ENCODE data around the gene SCAF11.

The SCAF11 gene

DNA sequence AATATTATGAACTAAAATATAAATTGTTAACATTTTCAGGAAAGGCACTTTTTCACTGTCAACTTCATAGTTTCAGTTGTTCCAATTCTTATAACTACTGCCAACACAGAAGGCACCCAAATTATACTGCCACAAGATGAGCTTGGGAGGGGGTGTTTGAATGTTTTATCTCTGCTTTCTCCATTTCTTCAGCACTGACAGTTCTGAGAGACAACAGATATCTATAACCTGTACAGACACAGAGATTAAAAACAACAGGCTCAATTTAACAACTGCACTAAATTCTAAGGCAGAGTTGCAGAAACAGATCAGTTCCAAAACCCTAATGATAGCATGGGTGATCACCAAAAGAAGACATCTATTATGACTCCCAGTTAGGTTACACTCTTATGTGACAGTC lies 12.8 kb downstream of the SCAF11 start:
- DNase-seq: no peak

DNA sequence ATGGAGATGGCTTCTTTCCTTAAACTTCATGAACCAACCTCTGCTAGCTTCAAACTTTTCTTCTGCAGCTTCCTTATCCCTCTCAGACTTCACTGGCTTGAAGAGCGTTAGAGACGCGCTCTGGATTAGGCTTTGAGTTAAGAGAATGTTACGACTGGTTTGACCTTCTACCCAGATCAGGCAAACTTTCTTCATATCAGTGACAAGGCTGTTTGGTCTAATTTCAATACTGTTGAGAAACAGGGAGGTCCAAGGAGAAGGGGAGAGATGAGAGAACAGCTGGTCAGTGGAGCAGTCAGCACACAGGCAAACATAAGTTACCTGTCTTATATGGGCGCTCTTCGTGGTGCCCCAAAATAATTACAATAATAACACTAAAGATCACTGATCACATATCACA lies 14.9 kb downstream of the SCAF11 start:
- no peak for DNase-seq

GRCh38 chr12:45974883-45975282 lies 15.5 kb downstream of the SCAF11 start:
- DNase-seq: no peak

DNA sequence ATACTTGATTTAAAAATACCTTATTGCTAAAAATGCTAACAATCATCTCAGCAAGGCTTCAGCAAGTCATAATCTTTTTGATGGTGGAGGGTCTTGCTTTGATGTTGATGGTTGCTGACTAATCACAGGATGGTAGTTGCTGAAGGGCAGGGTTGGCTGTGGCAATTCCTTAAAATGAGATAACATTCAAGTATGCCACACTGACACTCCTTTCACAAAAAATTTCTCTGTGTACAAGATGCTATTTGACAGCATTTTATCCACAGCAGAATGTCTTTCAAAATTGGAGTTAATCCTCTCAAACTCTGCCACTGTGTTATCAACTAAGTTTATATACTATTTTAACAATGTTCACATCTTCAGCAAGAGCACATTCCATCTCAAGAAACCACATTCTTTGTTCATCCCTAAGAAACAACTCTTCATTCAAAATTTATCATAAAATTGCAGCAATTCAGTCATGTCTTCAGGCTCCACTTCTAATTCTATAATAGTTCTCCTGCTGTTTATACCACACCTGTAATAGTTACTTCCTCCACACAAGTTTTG lies 16.1 kb downstream of the SCAF11 start:
- DNase-seq: no peak

GRCh38 chr12:45973526-45973925 lies 16.8 kb downstream of the SCAF11 start:
- DNase-seq: no peak

- DNase-seq: no peak
These were observed 20.0 kb downstream of the SCAF11 start for GRCh38 chr12:45970391-45970790.

DNA sequence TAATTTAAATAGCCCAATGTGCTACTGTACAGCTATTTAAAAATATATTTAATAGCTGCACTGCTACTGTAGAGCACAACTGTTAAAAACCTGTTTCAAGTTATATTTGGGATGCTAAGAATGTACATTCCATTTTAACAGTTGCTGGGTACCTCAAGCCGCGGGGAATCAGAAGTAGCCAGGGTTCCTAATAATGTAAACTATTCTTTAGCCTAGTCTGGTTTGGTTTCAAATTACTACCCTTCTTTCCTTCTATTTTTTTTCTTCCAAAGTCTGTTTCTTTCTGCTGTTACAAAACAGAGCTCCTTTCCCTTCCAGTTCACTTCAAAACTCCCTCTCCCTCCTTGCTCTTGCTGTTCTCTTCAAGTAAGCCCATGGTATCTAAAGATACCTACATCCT lies 21.3 kb downstream of the SCAF11 start:
- DNase-seq: no peak

DNA sequence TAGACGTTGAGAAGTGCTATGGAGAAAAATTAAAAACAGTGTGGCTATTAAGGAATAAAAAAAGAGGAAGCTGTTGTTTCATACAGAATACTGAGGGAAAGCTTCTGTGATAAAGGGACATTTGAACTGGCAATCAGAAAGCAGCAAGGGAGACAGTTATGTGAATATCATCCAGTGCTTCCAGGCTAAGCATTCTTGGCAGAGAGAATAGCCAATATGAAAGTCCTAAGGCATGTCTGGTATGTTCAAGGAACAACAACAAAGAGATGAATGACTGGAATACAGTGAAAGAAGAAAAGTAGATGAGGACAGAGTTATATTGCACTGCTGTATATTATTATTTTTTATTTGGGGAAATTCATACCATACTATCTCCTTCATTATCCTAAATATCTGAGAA lies 23.9 kb downstream of the SCAF11 start:
- no peak for DNase-seq

DNA sequence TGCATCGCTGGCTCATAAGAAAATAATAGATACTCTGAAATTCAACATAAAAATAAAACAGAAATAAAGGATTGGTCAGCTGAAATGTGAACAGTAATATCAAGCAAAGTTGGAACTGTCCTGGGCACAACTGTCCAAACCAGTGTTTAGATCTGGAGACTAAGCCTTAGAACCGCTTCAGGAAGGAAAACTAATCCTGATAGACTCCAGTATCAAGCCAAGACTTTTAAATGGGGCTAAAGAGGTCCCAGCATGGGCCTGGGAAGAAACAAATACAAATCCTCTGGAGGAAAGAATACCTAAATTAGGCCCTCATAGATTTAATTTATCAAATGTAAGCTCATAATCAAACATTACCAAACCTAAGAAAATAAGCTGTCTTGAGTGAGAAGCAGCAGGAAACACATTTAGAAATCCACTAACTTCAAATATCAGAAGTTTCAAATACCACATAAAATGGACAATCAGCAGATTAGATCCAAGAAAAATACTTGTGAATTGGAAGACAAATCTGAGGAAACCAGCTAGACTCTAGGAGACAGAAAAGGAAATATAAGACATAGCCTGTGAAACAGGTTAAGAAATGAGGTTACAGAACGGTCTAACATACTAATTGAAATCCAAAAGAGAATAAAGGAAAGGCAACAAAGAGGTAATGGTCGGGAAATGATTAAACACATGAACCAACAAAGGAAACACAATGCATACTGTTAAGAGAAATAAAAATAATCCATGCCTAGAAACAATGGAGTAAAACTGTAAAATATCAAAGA lies 27.6 kb downstream of the SCAF11 start:
- no peak for DNase-seq

GRCh38 chr12:45959728-45960127 lies 30.6 kb downstream of the SCAF11 start:
- no peak for DNase-seq

DNA sequence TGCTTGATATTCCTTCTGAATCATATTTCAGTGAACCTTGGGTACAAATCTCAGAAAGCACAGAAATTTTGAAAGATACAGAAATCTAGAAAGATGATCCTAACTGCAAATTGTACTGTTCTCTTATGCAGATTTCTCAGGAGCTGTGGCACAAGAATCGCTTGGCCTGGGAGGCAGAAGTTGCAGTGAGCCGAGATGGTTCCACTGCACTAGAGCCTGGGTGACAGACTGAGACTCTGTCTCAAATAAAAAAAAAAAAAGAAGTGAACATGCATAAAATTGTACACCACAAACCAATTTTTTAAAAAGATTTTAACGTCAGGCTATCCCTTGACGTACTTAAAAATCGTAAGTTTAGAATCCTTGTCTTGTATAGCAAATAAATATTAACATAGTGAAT lies 31.3 kb downstream of the SCAF11 start:
- DNase-seq: no peak

GRCh38 chr12:45948546-45948945 lies 41.8 kb downstream of the SCAF11 start:
- DNase-seq: no peak

- no peak for DNase-seq
These were observed 43.9 kb downstream of the SCAF11 start for GRCh38 chr12:45946435-45946834.

GRCh38 chr12:45944771-45945170 lies 45.6 kb downstream of the SCAF11 start:
- no peak for DNase-seq

- no peak for DNase-seq
These were observed 50.6 kb downstream of the SCAF11 start for GRCh38 chr12:45939759-45940158.

- DNase-seq: no peak
These were observed 51.8 kb downstream of the SCAF11 start for GRCh38 chr12:45938566-45938965.

DNA sequence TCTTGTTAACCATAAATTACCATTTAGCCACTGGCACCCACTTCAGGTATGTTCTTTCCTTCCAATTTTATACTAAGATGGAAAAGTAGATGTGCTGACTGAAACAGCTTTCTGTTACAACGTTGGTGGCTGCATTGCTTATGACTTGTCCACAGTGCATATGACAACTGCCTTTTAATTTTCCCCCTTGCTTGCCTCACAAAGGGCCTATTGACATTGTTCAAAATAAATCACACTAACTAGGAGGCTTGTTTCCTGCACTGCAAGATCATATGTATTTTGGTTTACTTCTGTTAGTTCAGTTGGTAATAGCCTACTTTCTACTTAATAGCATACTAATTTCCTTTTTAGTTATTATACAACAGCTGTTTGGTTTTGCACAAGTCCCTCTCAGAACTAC lies 55.4 kb downstream of the SCAF11 start:
- no peak for DNase-seq

GRCh38 chr12:45933504-45933903 lies 56.9 kb downstream of the SCAF11 start:
- DNase-seq: peak; percentile 17

- DNase-seq: no peak
These were observed 60.0 kb downstream of the SCAF11 start for GRCh38 chr12:45930369-45930768.

DNA sequence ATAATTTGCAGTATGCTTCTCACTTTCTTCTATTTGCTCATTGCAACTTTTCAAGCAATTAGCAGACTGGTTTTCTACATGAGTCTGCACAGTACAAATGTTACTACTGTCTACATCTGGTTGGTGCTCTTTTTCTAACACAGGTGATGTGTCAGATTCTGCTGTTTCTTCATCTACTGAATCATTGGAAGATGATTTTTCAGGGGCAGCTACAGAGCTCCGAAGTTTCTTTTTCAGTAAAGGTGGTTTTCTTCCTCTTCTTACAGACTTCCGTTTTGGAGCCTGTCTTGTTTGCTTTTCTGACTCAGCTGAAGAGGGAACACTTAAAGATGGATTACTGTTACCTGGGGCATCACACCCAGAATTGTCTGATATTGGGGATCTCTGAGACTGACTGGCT lies 62.1 kb downstream of the SCAF11 start:
- no peak for DNase-seq

- DNase-seq: no peak
These were observed 71.6 kb downstream of the SCAF11 start for GRCh38 chr12:45918818-45919217.

- no peak for DNase-seq
These were observed 75.0 kb downstream of the SCAF11 start for GRCh38 chr12:45915405-45915804.

GRCh38 chr12:45914090-45914489 lies 76.3 kb downstream of the SCAF11 start:
- peak; percentile 9 for DNase-seq

DNA sequence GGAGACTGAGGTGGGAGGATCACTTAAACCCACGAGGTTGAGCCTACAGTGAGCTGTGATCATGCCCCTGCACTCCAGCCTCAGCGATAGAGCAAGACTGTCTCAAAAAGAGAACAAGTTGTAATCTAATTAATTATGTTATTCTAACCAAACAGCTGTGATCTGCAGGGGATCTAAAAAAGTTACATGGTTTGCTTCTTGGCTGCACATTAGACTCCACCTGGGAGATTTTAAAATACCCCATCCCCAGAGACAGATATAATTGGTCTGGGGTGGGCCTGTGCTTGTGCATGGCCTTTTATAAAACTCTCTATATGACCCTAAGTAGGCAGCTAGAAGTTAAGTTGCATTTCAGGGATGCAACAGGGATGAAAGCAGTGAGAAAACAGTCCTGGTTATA lies 76.7 kb downstream of the SCAF11 start:
- no peak for DNase-seq

DNA sequence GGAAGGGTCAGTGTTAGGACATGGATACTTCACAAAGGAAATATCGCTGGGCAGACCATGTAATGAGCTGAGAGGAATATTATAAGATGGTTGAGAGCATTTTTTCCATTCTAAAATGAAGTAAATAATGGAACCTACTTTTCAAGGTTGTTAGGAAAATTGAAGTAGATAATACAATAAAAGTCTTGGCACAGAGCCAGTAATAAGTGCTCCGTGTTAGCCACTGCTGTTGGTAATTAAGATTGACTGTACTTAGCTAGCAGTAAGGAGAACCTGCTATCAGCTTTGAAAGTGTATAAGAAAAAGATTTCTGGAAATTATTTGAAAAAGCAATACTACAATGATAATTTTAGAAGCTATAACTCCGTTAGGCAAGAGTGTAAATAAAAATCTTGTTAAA lies 77.6 kb downstream of the SCAF11 start:
- DNase-seq: no peak
